Pancreas (tissue), 10 donors: ENCODE measurements around the gene CBX5. TPM values are rescaled to one million over a fixed set of nuclear protein-coding genes. Genes with fewer than 3 reads are reported as not detected.

ENCODE experiments used
- ATAC-seq, 4 donors: fragments of 200-7000 bp; cut with Tn5 transposase; one replicate each; pipeline versions ENCODE4 v1.8.0 to v1.9.1; 2020; ENCODE audit warnings: mild to moderate bottlenecking in 4 of 4, moderate library complexity in 4 of 4
- DNase-seq, 6 donors: peaks; one replicate each; pipeline ENCODE4 v3.0.0-alpha.2; 2020
- FAIRE-seq: peaks from 2 replicates; lab custom pipeline; 2012; peaks lifted over from hg19 to GRCh38; lab: Jason Lieb, UNC
- H3K27ac ChIP-seq, 4 donors: fragments of 200-600 bp; sonication (generic); 1 replicate in 3 of 4; 2 replicates in 1 of 4; pipeline versions ENCODE4 v1.5.0 to v1.8.0; 2020
- H3K27me3 ChIP-seq, 4 donors: fragments of 200-600 bp; one replicate each; pipeline ENCODE4 v1.8.0; 2021
- H3K36me3 ChIP-seq, 3 donors: fragments of 200-600 bp; sonication (generic) in 1 of 3; one replicate each; pipeline versions ENCODE4 v1.5.0 to v1.8.0; 2020 to 2021
- H3K4me1 ChIP-seq, 3 donors: fragments of 200-600 bp; one replicate each; pipeline ENCODE4 v1.8.0; 2021
- H3K4me3 ChIP-seq, 4 donors: fragments of 200-600 bp; sonication (generic) in 2 of 4; one replicate each; pipeline versions ENCODE4 v1.5.0 to v1.8.0; 2020 to 2021
- H3K9me3 ChIP-seq, 4 donors: fragments of 200-600 bp; one replicate each; pipeline ENCODE4 v1.8.0; 2021
- WGBS, 2 donors: extraction: QIAGEN DNeasy Blood & Tissue Kit; methylation state at CpG; one replicate each; pipeline ENCODE4 v1.1.7; 2013; 5-methylcytosine and 5-hydroxymethylcytosine counted together
- intact Hi-C, 3 donors: fragments of 100-400 bp; cut with DNase I; formaldehyde crosslinking; loops; one replicate each; pipeline versions ENCODE4 v1.11.1 to v1.14.2; 2022
- polyA plus RNA-seq, 2 donors: library from polyadenylated mRNA; stranded (reverse); fragments of 200-250 nt; gene quantifications; one replicate each; pipeline ENCODE4 v1.2.3, GENCODE V29; 2013
- total RNA-seq, 6 donors: library from RNA; stranded (reverse); fragmentation: NEBNext Ultra II Directional in 4 of 6; extraction: Animal tissue kit (Norgen Biotek cat#: 25700) in 4 of 6; gene quantifications; one replicate each; pipeline versions ENCODE4 v1.2.1 to v1.2.4, GENCODE V29; 2021 to 2023
- TF ChIP-seq, protein P1 (sequence below), 4 donors: fragments of 200-600 bp; sonication (generic) in 3 of 4; IDR thresholded peaks; one replicate each; pipeline versions ENCODE4 v1.5.0 to v1.8.0; 2021; ENCODE audit warnings: antibody characterized with exemption in 4 of 4
- donor health status: healthy with polysubstance abuse.
- donor health status: DM: no; HTN: no; CAD: no; lungs with moderate emphysema.
- donor health status: DM: no; HTN: no; CAD: no.
- donor health status: control.
- donor health status: control.
- donor health status: Bipolar disorder and iron deficiency.
- donor health status: DM: yes; HTN: yes; CAD: no.
- donor health status: DM: no; HTN: no; CAD: no.
- donor health status: DM: no; HTN: no; CAD: no.
- donor health status: DM: yes; HTN: yes; CAD: no.

Gene CBX5
- total and polyA plus RNA-seq, 8 donors: 5.9 to 41.4 (median 24.6) TPM

DNA sequence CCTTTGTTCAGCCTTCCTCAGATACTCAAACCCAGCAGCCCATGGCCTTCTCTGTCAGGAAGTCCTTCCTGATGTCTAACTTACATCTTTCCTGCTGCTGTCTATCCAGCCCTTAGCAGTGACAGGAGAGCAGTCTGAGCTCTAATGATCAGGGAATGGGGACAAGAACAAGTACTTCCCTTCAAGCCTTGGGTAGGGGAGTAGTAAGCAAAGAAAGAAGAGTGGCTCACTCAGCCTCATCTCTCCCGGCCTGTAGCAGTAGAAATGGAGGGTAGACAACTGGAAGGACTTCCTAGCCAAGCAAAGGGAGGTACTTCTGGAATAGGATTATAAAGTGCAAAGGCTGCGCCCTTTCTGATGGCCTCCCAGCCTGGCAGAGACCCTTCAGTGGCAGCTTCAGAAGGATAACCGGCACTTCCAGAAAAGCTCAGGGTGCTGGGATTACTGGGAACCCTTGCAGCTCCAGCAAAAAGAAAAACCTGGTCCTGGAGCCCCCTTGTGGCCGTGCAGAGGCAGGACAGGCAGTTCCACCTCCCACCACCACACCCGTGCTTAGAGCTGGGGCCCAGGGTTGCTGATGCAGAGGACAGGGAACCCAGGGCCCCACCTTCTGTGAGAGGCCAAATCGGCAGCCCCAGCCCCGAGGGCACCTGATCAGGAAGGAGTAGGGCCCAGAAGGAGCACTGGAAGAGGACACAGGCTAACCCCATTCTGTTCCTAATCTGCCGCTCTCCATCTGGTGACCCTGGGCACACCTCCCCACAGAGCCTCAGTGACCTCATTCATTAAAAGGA, 78.7 kb downstream of the CBX5 start:
- no peaks in the 10 kb centered on the region for H3K36me3 ChIP-seq
- DNase-seq (peak; percentile 46 to 89 (median 69)), ATAC-seq (peak; percentile 89 to 98 (median 94)), FAIRE-seq (no peak)
- H3K4me3 ChIP-seq: no peak overlapping the region
- no peaks in the 10 kb centered on the region for H3K4me1 ChIP-seq
- H3K27ac ChIP-seq: no peak overlapping the region
- H3K27me3 ChIP-seq: no peaks in the 10 kb centered on the region
- WGBS, 2 donors: 16 to 19% methylated on average over 8 of the region's 8 CpGs
- intact Hi-C loops: no loop called here
- no peaks in the 10 kb centered on the region for H3K9me3 ChIP-seq
- TF ChIP-seq, protein P1, sequence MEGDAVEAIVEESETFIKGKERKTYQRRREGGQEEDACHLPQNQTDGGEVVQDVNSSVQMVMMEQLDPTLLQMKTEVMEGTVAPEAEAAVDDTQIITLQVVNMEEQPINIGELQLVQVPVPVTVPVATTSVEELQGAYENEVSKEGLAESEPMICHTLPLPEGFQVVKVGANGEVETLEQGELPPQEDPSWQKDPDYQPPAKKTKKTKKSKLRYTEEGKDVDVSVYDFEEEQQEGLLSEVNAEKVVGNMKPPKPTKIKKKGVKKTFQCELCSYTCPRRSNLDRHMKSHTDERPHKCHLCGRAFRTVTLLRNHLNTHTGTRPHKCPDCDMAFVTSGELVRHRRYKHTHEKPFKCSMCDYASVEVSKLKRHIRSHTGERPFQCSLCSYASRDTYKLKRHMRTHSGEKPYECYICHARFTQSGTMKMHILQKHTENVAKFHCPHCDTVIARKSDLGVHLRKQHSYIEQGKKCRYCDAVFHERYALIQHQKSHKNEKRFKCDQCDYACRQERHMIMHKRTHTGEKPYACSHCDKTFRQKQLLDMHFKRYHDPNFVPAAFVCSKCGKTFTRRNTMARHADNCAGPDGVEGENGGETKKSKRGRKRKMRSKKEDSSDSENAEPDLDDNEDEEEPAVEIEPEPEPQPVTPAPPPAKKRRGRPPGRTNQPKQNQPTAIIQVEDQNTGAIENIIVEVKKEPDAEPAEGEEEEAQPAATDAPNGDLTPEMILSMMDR (IDR thresholded peaks at IDR 0.05): peak; percentile 91 to 98 (median 93)

DNA sequence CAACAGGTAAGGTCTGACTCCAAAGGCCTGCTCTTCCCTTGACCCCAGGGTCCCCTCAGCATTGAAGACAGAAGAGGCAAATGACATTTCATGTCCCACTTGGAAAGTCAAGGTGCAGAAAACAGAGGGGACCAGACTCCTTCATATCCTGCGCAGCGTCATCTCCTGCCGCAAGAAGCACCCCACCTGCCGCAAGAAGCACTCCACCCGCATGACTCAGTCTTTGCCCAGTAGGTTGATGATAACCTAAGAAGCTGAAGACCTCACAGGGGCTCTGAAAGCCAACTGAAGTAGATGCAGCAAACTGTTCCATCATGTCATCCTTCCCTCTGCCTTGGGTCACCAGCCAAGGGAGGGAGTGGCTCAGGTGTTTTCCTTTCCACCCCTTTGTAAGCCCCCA, 79.5 kb downstream of the CBX5 start:
- 92% methylated on average over 5 of the region's 5 CpGs for WGBS, 2 donors

DNA sequence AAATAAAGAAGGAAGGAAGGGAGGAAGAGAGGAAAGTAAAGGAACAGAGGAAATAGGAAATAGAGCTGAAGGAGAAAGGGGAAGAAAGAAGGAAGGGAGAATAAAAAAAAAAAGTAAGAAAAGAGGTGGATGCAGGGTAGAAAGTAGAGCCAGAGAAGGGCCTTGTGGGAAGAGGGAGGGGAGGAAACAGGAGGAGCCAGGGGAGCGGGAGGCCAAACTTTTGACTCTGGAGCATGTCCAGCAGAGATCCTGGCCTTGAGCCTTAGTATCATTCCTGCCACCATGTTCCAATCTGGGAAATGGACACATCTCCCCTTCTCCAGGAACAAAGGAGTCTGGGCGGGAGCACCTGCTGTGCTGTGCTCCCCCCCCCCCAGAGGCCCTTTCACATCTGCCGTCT, 80.0 kb downstream of the CBX5 start:
- ATAC-seq: no peak
- intact Hi-C loops: loop anchor here (5.0 to 10.0 kb wide), 3 partner anchors 168 to 195 kb away; partner anchors contain the start of genes HOXC8 (in 2 of the 3), HOXC5 (in 1 of the 3) and HOXC9 (in 1 of the 3)
- WGBS, 2 donors: 49 to 56% methylated on average over 3 of the region's 3 CpGs

More for the DNA sequence above, 79.5 kb downstream of the CBX5 start:
- H3K4me3 ChIP-seq: no peak overlapping the region
- ATAC-seq (no peak), DNase-seq (no peak), FAIRE-seq (no peak)
- H3K9me3 ChIP-seq: no peaks in the 10 kb centered on the region
- intact Hi-C loops: no loop called here
- no peaks in the 10 kb centered on the region for H3K4me1 ChIP-seq
- H3K27me3 ChIP-seq: no peaks in the 10 kb centered on the region
- H3K27ac ChIP-seq: no peak overlapping the region
- TF ChIP-seq, protein P1 (IDR thresholded peaks at IDR 0.05): no peak
- no peaks in the 10 kb centered on the region for H3K36me3 ChIP-seq

DNA sequence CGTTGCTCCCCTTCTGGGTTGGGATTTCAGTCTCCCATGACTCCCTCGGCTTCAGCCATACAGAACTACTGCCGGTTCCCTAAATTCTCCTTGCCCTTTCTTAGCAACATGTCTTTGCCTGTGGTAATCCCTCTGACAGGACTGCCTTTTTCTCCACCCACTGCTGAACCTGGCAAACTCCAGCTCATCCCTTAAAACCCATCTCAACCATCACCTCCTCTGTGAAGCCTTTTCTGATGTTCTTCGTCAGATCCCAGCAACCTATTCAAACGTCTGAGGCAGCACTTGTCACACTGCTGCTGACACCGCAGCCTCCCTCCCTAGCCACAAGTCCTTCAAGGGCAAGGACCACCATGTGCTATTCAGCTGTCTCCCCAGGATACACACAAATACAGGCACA, 80.9 kb downstream of the CBX5 start:
- intact Hi-C loops: loop anchor here (5.0 to 10.0 kb wide), 3 partner anchors 167 to 194 kb away; partner anchors contain the start of genes HOXC8 (in 2 of the 3), HOXC5 (in 1 of the 3) and HOXC9 (in 1 of the 3)
- no peak for ATAC-seq
- no peak for DNase-seq
- Histone ChIP-seq H3K9me3 (no peaks in the 10 kb centered on the region), H3K4me3 (no peak overlapping the region), H3K4me1 (no peaks in the 10 kb centered on the region), H3K36me3 (no peaks in the 10 kb centered on the region), H3K27me3 (no peaks in the 10 kb centered on the region), H3K27ac (no peak overlapping the region)
- 58 to 67% methylated on average over 6 of the region's 6 CpGs for WGBS, 2 donors
- TF ChIP-seq, protein P1 (IDR thresholded peaks at IDR 0.05): no peak
- FAIRE-seq: no peak

More for the DNA sequence above, 80.0 kb downstream of the CBX5 start:
- Histone ChIP-seq H3K27me3 (no peaks in the 10 kb centered on the region), H3K4me1 (no peaks in the 10 kb centered on the region), H3K36me3 (no peaks in the 10 kb centered on the region), H3K27ac (no peak overlapping the region), H3K9me3 (no peaks in the 10 kb centered on the region), H3K4me3 (no peak overlapping the region)
- FAIRE-seq (no peak), DNase-seq (no peak)
- TF ChIP-seq, protein P1 (IDR thresholded peaks at IDR 0.05): no peak
